ENCODE results near the gene QPCTL. TPM values are rescaled to one million over a fixed set of nuclear protein-coding genes. Genes with fewer than 3 reads are reported as not detected.

The QPCTL gene
- total RNA-seq: 10 to 100 TPM; 16.4 to 16.7 TPM

DNA sequence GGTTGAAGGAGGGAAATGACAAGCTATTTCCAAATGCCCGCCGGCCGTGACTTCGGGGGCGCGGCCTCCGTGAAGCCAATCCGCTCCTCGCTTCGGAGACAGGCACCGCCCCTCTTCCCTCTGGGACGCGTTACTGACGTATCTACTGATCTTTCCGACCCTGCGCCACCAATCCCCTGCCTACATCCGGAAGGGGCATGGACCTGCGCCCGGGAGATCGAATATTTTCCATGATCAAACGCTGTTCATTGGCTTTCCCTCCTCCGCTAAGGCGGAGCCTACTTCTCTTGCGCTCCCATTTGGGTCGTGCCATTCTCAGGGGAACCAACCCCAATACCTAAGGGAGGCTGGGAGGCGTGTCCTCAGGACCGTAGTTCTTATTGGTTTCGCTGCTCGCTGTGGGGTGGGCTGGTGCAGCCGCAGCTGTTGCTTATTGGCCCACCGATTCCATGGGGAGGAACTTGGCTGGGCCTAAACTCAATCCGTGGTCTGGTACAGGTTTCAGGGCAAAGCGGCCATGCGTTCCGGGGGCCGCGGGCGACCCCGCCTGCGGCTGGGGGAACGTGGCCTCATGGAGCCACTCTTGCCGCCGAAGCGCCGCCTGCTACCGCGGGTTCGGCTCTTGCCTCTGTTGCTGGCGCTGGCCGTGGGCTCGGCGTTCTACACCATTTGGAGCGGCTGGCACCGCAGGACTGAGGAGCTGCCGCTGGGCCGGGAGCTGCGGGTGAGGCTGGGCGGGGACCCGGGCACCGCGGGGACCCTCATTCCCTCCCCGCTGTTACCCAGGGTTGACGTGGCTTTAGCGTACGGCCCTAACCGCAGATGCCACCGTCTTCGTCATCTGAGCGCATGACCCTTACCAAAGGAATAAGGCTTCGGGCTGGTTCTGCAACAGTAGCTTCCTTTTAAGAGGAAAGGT, at the start of gene QPCTL:
QPCTL (plus strand) TSS at position 480 of the 919 bp plus-strand sequence; CDS start at position 518, 38 bp downstream.
- H3K27ac Mint-ChIP-seq: peak within 1 kb of the TSS; percentile 96
- peaks cover 19% of the 10 kb centered on the region for H3K4me1 Mint-ChIP-seq
- no peaks in the 10 kb centered on the region for H3K27me3 Mint-ChIP-seq
- H3K36me3 Mint-ChIP-seq: peaks cover 48% of the 10 kb centered on the region
- no peaks in the 10 kb centered on the region for H3K9me3 Mint-ChIP-seq
- peak; percentile 98 for DNase-seq
- peak within 1 kb of the TSS; percentile 98 for H3K4me3 Mint-ChIP-seq

DNA sequence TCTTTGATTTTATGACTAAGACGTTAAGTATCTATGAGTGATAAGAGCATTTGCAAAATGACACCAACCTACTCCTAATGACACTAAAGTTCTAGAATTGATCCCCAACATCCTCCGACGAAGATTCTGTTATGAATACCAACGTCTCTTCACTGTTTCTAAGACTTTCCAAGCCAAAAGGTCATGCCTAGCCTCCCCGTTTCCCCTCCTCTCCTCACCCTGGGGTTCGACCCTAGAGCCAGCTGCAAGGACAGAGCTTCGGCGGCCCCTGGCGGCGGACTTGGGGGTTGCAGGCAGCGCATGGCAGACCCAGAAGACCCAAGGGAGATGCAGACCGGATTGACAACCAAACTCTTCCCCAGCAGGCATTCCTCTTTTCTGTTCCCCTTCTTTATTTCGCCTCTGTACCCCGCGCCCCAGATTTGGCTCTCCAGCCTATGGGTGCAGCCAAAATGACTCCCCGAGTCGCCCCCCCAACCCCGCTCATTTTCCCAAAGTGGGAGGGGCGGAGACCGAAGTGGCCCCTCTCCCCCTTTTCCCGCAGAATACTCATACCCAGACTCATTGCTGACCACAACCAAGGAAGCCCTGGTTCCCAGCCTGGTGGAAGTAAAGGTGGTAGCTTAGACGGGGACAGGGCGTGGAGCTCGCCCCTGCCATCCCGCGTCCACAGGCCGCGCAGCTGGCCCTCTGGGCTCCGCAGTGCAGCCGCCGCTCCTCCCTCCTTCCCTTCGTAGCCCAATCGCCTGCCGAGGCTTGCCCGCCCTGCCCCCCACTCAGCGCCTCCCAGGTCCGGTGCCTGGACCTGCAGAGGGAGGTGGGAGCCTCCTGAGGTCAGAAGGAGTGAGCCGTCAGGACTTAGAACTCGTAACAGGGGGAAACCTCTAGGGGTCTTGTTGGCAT, 49.2 kb upstream of the QPCTL start:
- H3K36me3 Mint-ChIP-seq: peaks cover 18% of the 10 kb centered on the region

DNA sequence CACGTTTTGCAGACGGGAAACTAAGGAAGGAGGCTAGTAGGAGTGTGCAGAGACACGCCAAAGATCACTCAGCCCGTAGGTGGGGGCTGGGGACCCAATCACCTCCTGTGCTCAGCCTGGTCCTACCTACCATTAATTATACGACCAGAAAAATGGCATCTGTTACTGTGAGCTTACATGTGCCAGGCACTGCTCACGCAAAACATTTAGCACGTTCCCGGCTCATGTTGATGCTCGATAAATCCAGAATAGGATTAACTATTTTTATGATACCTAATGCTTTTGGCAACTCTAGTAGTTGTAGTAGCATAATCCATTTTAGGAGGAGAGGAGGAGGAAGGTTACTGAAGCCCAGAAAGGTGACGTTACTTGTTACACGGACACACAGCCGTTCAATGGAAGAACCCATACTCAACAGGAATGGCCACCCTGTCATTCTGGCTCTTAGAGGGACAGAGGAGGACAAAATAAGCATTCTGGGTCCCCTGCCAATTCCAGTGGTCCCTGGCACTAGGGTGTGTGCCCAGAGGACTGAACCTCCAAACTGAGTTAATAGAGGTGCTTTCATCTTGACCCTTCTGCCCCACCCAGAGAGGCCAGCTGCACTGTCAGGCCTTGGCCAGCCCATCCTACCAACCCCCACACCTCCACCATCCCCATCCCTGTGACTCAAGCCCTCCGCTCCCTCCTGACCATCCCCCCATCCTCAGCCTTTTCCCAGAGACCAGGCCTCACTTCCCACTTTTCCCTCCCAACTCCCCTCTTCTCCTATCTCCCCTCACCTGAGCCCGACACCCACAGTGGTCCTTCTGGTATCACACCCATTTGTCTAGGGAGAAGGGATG, 48.3 kb upstream of the QPCTL start:
- Mint-ChIP-seq H3K27me3 (peaks cover 24% of the 10 kb centered on the region), H3K4me1 (peaks cover 34% of the 10 kb centered on the region), H3K27ac (no peak overlapping the region), H3K9me3 (peaks cover 5% of the 10 kb centered on the region), H3K36me3 (peaks cover 10% of the 10 kb centered on the region), H3K4me3 (peak overlapping the region; percentile 81)
- DNase-seq: no peak

More for the DNA sequence above, 49.2 kb upstream of the QPCTL start:
- Mint-ChIP-seq H3K4me1 (peaks cover 40% of the 10 kb centered on the region), H3K27ac (peak overlapping the region; percentile 98), H3K9me3 (peaks cover 5% of the 10 kb centered on the region), H3K4me3 (peak overlapping the region; percentile 81), H3K27me3 (peaks cover 24% of the 10 kb centered on the region)
- DNase-seq: peak; percentile 94

DNA sequence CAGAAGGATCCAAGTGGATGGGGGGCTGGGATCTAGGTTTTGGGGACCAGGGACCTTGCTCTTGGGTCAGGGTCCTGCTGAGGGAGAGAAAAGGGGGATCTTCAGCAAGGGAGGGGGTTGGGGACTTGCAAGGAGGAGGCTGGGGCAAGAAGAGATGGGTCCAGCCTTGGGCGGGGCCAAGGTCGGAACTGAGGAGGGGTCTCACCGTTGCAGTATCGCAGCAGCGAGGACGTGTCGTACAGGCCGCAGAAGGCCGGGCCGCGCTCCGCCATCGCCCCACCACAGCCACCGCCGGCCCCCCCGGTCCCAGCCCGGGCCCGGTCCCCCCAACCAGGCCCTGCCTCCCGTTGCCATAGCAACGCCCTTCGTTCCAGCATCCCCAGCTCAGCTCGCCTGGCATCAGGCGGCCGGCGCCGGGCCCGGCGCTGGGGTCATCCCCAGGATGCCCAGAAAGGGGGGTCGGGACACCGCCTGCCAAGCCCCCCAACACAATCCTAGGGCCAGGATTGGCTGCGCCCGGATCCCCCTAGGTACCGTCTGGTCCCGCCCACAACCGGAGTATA, 47.3 kb upstream of the QPCTL start:
- Mint-ChIP-seq H3K4me1 (peaks cover 31% of the 10 kb centered on the region), H3K27me3 (peaks cover 25% of the 10 kb centered on the region), H3K9me3 (peaks cover 5% of the 10 kb centered on the region), H3K27ac (no peak overlapping the region), H3K36me3 (peaks cover 8% of the 10 kb centered on the region), H3K4me3 (peak overlapping the region; percentile 74)
- no peak for DNase-seq

DNA sequence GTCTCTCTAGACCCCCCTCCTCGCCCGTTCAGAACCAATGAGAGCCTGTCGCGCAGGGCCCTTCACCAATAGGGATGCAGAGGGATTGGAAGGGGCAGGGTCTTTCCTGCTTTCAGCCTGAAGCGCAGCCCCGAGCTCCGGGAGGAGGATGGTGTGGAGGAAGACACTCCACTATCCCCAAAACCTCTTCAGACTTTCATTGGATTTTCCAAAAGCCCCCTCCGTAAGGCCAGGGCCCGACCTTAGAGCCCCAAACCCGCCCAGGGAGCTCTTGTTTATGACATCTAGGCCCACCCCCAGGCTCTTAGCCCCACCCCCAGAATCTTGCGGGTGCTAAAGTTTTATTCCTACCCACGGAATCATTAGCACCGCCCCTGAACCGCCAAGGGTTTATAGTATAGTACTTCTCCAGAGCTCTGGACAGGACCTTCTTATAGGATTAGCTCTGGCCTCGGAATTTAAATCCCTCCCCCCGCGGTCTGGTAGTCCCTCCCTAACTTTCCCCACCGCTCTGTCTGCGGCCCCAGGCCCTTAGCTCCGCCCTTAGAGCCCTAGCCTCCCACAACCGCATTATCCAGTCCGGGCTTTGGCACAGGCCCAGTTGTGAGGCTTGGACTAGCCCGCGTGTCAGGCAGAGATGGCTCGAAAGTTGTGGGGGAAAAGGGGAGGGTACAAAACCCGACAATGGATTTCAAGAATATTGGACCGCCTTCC, 46.7 kb upstream of the QPCTL start:
- peak; percentile 87 for DNase-seq
- Mint-ChIP-seq H3K4me3 (peak overlapping the region; percentile 74), H3K27me3 (peaks cover 27% of the 10 kb centered on the region), H3K9me3 (peaks cover 3% of the 10 kb centered on the region), H3K4me1 (peaks cover 29% of the 10 kb centered on the region), H3K36me3 (peaks cover 5% of the 10 kb centered on the region), H3K27ac (peak overlapping the region; percentile 45)

DNA sequence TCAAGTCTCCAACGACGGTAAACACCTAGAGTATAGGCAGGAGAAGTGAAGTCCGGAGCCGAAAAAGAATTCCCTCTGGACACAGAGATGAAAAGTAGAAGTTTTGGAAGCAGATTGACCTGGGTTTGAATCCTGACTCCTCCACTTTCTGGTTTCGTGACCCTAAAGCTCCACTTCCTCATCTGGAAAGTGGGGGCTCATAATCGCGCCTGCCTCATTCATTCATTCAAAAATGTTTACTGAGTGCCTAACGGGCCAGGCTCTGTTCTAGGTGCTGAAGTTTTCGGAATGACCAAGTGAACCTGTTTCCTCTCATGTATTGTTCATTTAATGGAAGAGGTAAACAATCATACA, 46.1 kb upstream of the QPCTL start:
- DNase-seq: no peak
- Mint-ChIP-seq H3K27ac (no peak overlapping the region), H3K4me1 (peaks cover 24% of the 10 kb centered on the region), H3K4me3 (peak overlapping the region; percentile 74), H3K9me3 (no peaks in the 10 kb centered on the region), H3K36me3 (no peaks in the 10 kb centered on the region), H3K27me3 (peaks cover 28% of the 10 kb centered on the region)

DNA sequence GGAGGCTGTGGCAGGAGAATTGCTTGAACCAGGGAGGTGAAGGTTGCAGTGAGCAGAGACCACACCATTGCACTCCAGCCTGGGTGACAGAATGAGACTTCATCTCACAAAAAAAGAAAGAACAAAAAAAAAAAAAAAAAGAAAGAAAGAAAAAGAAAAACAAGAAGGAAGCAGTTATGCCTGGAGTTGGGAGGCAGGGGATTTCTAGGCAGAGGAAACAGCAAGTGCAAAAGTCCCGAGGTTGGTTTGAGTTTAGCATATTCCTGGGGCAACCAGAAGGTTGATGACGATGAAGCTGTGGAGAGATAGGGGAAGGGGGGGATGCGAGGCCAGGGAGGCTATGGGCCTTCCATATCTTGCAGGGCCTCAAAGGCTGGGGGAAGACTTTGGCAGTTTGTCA, 41.7 kb upstream of the QPCTL start:
- Mint-ChIP-seq H3K9me3 (no peaks in the 10 kb centered on the region), H3K4me1 (peaks cover 8% of the 10 kb centered on the region), H3K4me3 (no peak overlapping the region), H3K36me3 (no peaks in the 10 kb centered on the region), H3K27ac (no peak overlapping the region), H3K27me3 (peaks cover 24% of the 10 kb centered on the region)
- no peak for DNase-seq

DNA sequence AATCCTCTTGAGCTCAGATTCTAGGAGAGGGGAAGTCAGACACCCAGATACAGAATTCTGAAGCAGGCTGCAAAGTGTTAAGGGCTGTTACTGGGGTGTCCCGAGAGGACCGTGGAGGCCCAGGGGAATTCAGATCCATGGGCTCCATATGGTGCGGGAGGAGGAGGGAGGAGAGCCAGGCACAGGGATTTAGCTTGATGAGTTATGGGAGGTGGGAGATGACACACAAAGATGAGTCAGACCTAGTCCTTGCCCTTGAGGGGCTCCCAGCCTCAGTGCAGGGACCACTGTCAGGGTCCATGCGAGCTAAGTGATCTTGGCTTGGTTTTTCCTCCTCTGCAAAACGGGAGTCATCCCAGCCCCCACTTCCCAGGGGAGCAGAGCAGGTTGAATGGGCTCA, 38.8 kb upstream of the QPCTL start:
- H3K9me3 Mint-ChIP-seq: no peaks in the 10 kb centered on the region
- no peak overlapping the region for H3K4me3 Mint-ChIP-seq
- DNase-seq: no peak
- no peaks in the 10 kb centered on the region for H3K36me3 Mint-ChIP-seq
- no peak overlapping the region for H3K27ac Mint-ChIP-seq
- H3K4me1 Mint-ChIP-seq: no peaks in the 10 kb centered on the region
- peaks cover 7% of the 10 kb centered on the region for H3K27me3 Mint-ChIP-seq

DNA sequence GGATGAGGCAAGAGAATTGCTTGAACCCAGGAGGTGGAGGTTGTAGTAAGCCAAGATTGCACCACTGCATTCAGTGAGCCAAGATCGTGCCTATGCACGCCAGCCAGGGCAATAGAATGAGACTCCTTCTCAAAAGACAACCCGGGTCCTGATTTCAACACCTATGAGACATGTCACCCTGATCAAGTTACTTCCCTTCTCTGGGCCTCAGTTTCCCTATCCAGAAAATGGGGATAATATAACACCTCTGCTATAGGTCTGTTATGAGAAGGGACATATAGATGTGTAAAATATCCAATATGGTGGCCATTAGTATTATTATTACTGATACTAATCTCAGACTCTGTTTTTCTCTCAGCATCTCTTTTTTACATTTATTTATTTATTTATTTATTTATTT, 37.4 kb upstream of the QPCTL start:
- Mint-ChIP-seq H3K4me3 (no peak overlapping the region), H3K4me1 (no peaks in the 10 kb centered on the region), H3K9me3 (no peaks in the 10 kb centered on the region), H3K36me3 (no peaks in the 10 kb centered on the region), H3K27me3 (peaks cover 7% of the 10 kb centered on the region), H3K27ac (no peak overlapping the region)
- no peak for DNase-seq

DNA sequence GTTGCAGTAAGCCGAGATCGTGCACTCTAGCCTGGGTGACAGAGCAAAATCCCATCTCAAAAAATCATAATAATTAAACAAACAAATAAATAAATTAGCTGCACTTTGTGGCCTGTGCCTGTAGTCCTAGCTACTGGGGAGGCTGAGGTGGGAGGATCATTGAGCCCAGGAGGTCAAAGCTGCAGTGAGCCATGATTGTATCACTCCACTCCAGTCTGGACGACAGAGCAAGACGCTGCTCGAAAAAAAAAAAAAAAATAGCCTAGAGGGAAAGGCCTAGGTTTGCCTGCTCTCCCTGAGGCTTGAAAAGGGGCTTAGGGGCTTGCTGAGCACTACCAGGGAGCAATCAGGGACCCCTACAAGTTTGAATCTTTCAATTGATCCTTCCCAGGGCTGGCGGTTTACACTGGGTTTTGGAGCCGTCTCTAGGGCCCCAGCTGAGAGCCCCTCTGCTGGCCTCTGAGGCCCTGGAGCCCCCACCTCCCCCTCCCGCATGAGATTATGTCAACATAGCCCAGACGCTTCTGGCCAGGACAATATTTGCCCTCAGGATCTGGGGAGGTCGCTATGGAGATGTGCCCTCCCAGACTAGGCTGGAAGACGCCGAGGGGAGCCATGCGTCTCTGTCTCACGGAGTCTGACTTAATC, 34.8 kb upstream of the QPCTL start:
- peaks cover 4% of the 10 kb centered on the region for H3K27me3 Mint-ChIP-seq
- H3K9me3 Mint-ChIP-seq: no peaks in the 10 kb centered on the region
- no peak overlapping the region for H3K27ac Mint-ChIP-seq
- DNase-seq: no peak
- no peaks in the 10 kb centered on the region for H3K4me1 Mint-ChIP-seq
- H3K36me3 Mint-ChIP-seq: no peaks in the 10 kb centered on the region
- no peak overlapping the region for H3K4me3 Mint-ChIP-seq

DNA sequence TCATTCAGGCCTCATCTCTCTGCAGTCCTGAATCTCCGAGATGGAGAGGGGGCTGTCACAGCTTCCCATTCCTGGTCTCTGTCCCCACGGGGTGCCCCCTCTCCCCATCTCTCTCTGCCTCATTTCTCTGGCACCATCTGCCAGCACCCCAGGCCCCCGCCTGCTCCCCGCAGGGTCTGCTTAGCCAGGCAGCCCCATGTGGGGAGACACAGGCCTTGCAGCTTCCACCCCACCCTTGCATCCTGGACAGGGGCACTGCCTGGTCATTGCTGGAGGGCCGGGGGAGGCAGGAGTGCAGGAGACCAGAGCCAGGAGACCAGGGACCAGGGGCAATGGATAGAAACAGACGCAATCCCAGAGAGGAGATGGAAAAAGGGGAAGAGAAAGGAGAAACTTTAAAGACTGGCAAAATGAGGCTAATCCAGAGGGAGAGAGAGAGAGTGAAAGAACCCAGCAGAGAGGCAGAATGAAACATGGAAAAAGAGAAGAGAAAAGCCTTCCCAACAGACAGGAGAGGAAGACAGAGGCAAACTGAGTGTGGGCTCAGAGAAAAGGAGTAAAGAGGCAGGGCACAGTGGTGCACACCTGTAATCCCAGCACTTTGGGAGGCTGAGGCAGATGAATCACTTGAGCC, 33.3 kb upstream of the QPCTL start:
- DNase-seq: no peak
- H3K27ac Mint-ChIP-seq: no peak overlapping the region
- H3K27me3 Mint-ChIP-seq: peaks cover 4% of the 10 kb centered on the region
- no peaks in the 10 kb centered on the region for H3K9me3 Mint-ChIP-seq
- H3K36me3 Mint-ChIP-seq: no peaks in the 10 kb centered on the region
- H3K4me1 Mint-ChIP-seq: no peaks in the 10 kb centered on the region
- H3K4me3 Mint-ChIP-seq: no peak overlapping the region

DNA sequence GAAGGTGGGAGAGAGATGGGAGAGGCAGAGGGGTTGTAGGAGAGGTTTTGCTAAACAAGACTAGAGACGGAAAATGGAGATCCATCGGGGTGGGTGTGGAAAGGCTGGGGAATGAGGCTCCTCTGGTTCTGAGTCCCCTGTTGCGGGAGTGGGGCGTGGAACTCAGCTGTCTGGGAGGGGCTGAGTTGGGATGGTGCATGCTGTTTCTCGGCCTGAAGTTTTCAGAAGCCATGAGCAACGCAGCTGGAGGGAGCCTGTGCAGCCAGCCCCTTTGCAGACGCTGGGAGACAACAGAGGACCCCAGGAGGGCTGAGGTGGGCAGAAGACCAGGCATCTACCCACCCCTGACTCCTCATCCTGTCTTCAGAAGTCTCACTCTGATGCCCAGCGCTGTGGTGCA, 31.8 kb upstream of the QPCTL start:
- Mint-ChIP-seq H3K27me3 (peaks cover 4% of the 10 kb centered on the region), H3K27ac (no peak overlapping the region), H3K4me3 (no peak overlapping the region), H3K36me3 (no peaks in the 10 kb centered on the region), H3K9me3 (no peaks in the 10 kb centered on the region), H3K4me1 (no peaks in the 10 kb centered on the region)
- no peak for DNase-seq

DNA sequence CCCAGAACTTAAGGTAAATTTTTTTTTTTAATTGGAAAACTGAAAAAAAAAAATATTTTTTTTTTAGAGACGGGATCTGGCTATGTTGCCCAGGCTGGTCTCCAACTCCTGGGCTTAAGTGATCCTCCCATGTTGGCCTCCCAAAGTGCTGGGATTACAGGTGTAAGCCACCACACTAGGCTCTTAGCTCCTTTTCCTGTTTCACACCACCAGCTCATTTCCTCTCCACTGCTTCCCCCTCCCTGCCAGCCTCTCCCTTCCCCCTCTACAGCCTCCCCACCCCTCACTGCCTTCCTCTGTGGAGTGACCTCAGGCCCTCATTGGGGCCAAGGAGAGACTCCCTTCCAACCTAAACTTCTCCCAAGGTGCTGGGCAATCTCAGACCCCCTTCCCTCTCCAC, 28.7 kb upstream of the QPCTL start:
- Mint-ChIP-seq H3K4me1 (peaks cover 12% of the 10 kb centered on the region), H3K27ac (no peak overlapping the region), H3K27me3 (peaks cover 4% of the 10 kb centered on the region), H3K9me3 (no peaks in the 10 kb centered on the region), H3K4me3 (no peak overlapping the region), H3K36me3 (no peaks in the 10 kb centered on the region)
- no peak for DNase-seq

All from activated naive CD8-positive, alpha-beta T cell treated with anti-CD3 and anti-CD28 coated beads for 36 hours (primary cell).